ENCODE measurements around the gene EFNA5. TPM values are rescaled to one million over a fixed set of nuclear protein-coding genes. Genes with fewer than 3 reads are reported as not detected.

The EFNA5 gene
- total RNA-seq, 1 donor from 2014 or later: 2.2 TPM

DNA sequence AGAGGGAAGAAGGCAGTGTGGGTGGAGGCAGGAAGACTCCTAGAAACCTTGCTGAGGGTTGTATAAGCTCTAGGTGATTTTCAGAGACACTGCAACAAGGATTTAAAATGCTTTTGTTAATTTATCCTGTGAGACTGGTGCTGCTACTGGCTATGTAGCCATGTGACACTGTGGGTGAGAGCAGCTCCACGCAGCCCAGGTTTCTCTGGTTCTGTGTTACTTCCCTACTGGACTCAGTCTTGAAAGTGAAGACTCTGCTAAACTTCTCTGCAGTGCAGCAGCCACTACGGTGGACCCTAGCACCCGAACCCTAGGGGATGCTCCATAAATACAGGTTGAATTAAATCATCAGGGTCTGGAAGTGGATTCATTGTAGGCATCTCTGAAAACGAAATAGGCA, 25.8 kb upstream of the EFNA5 start:
- intact Hi-C loops (cut with DNase I): no loop called here
- TF ChIP-seq, protein P1, sequence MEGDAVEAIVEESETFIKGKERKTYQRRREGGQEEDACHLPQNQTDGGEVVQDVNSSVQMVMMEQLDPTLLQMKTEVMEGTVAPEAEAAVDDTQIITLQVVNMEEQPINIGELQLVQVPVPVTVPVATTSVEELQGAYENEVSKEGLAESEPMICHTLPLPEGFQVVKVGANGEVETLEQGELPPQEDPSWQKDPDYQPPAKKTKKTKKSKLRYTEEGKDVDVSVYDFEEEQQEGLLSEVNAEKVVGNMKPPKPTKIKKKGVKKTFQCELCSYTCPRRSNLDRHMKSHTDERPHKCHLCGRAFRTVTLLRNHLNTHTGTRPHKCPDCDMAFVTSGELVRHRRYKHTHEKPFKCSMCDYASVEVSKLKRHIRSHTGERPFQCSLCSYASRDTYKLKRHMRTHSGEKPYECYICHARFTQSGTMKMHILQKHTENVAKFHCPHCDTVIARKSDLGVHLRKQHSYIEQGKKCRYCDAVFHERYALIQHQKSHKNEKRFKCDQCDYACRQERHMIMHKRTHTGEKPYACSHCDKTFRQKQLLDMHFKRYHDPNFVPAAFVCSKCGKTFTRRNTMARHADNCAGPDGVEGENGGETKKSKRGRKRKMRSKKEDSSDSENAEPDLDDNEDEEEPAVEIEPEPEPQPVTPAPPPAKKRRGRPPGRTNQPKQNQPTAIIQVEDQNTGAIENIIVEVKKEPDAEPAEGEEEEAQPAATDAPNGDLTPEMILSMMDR (IDR thresholded peaks at IDR 0.05): no peak
- H3K36me3 ChIP-seq: no peaks in the 10 kb centered on the region
- no peak overlapping the region for H3K4me3 ChIP-seq
- no peak for DNase-seq (ENCODE audit: low spot score in 2 of 2)
- H3K27me3 ChIP-seq: no peaks in the 10 kb centered on the region
- H3K27ac ChIP-seq: no peak overlapping the region
- no peaks in the 10 kb centered on the region for H3K4me1 ChIP-seq
- H3K9me3 ChIP-seq: peaks cover 0 to 9% of the 10 kb centered on the region in 2 donors

DNA sequence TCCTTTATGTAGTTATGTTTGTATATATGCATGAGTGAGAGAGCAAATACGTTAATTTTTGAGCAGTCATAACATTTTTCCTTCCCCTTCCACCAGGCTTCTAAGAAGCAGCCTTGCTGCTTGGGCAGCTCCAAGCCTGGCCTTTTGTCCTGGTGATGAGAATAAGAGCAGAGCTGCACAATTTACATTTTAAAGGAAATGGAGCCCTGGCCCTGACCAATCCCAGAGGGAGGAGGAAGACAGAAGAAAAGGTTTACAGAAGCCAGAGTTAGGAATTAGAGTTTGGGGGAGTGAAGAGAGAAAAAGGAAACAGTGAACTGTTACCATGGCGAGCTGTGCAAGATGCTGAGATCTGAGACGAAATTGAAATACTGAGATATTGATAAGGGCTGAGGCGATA, 25.3 kb upstream of the EFNA5 start:
- Histone ChIP-seq H3K9me3 (peaks cover 0 to 13% of the 10 kb centered on the region in 2 donors), H3K27me3 (no peaks in the 10 kb centered on the region), H3K4me3 (no peak overlapping the region), H3K36me3 (no peaks in the 10 kb centered on the region), H3K4me1 (no peaks in the 10 kb centered on the region), H3K27ac (no peak overlapping the region)
- intact Hi-C loops (cut with DNase I): no loop called here
- no peak for DNase-seq (ENCODE audit: low spot score in 2 of 2)
- TF ChIP-seq, protein P1 (IDR thresholded peaks at IDR 0.05): no peak

DNA sequence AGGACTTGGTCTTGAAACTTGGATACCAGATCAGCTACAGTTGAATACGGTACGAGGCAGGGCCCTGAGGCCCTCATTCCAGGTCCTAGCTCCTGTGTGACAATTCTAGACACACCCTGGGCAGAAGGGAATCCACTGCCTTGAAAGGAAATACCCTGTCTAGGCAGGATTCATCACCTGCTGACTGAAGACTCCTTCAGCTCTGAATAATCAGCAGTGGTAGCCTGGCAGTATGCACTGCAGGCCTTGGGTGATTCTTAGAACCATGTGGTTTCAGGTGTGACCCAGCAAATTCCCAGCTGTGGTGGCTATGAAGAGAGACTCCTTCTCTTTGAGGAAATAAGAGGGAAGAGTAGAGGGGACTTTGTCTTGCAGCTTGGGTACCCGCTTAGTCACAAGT, 17.2 kb upstream of the EFNA5 start:
- H3K4me1 ChIP-seq: no peaks in the 10 kb centered on the region
- no peaks in the 10 kb centered on the region for H3K36me3 ChIP-seq
- TF ChIP-seq, protein P1 (IDR thresholded peaks at IDR 0.05): no peak
- H3K27me3 ChIP-seq: no peaks in the 10 kb centered on the region
- peaks cover 0 to 26% of the 10 kb centered on the region in 2 donors for H3K9me3 ChIP-seq
- H3K4me3 ChIP-seq: no peak overlapping the region
- no peak for DNase-seq (ENCODE audit: low spot score in 2 of 2)
- no peak overlapping the region for H3K27ac ChIP-seq
- intact Hi-C loops (cut with DNase I): no loop called here

DNA sequence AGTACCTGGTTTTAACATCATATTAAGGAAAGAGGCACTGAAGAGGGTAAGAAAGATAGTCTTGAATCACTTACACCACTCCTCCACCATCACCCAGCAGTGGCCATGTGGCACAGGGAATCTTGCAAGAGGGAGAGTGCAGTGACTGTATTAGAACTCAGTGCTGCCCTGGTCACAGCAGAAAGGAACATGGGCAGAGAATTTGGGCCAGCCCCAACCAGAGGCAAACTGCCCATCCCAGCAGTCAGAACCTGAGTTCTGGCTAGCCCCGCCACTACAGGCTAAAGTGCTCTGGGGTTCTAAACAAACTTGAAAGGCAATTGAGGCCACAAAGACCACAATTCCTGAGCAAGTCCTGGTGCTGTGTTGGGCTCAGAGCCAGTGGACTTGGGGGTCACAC, 16.7 kb upstream of the EFNA5 start:
- H3K4me3 ChIP-seq: no peak overlapping the region
- intact Hi-C loops (cut with DNase I): no loop called here
- H3K36me3 ChIP-seq: no peaks in the 10 kb centered on the region
- H3K4me1 ChIP-seq: no peaks in the 10 kb centered on the region
- TF ChIP-seq, protein P1 (IDR thresholded peaks at IDR 0.05): no peak
- no peak overlapping the region for H3K27ac ChIP-seq
- H3K27me3 ChIP-seq: no peaks in the 10 kb centered on the region
- no peak for DNase-seq (ENCODE audit: low spot score in 2 of 2)
- peaks cover 0 to 23% of the 10 kb centered on the region in 2 donors for H3K9me3 ChIP-seq

DNA sequence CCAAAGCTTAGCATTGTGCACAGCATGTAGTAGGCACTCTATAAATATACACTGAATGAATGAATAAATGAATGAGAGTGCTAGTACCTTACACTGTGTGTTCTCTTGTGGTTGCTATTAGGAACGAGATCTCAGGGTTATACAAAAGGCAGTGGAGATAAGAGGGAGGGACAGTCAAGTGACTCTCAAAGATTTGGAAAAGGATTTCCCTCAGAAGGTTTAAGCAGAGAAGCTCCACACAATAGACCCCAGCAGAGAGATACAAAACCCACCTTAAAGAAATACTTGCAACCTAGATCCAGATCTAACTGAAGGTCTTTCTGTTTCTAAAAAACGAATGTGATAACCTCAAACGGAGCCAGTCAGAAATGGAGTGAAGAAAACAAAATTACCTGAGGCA, 11.8 kb upstream of the EFNA5 start:
- no peaks in the 10 kb centered on the region for H3K9me3 ChIP-seq
- intact Hi-C loops (cut with DNase I): no loop called here
- DNase-seq (ENCODE audit: low spot score in 2 of 2): no peak
- H3K27ac ChIP-seq: no peak overlapping the region
- no peak overlapping the region for H3K4me3 ChIP-seq
- TF ChIP-seq, protein P1 (IDR thresholded peaks at IDR 0.05): no peak
- H3K4me1 ChIP-seq: no peaks in the 10 kb centered on the region
- no peaks in the 10 kb centered on the region for H3K27me3 ChIP-seq
- no peaks in the 10 kb centered on the region for H3K36me3 ChIP-seq

DNA sequence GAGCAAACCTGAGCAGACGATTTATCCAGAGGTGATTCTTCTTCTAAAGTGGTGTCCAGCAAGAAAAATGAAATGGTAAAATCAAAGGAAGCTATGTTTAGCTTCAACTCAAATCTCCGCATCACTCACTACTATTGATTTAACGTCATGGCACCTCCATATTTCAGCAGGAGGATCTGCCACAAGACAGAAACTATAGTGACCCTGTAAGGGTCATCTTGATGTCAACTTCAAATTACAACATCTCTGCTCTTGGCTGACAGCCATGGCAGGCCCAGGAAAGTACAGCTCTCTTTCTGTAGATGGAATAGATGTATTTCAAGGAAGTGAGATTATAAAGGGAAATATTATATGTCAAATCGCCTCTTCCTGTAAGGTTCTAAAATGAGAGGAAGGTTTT, 10.1 kb upstream of the EFNA5 start:
- H3K27ac ChIP-seq: no peak overlapping the region
- H3K27me3 ChIP-seq: no peaks in the 10 kb centered on the region
- H3K4me3 ChIP-seq: no peak overlapping the region
- no peaks in the 10 kb centered on the region for H3K36me3 ChIP-seq
- no peak for DNase-seq (ENCODE audit: low spot score in 2 of 2)
- TF ChIP-seq, protein P1 (IDR thresholded peaks at IDR 0.05): no peak
- H3K4me1 ChIP-seq: no peaks in the 10 kb centered on the region
- intact Hi-C loops (cut with DNase I): no loop called here
- no peaks in the 10 kb centered on the region for H3K9me3 ChIP-seq
